ENCODE data around the gene HRG. TPM values are rescaled to one million over a fixed set of nuclear protein-coding genes. Genes with fewer than 3 reads are reported as not detected.

Gene HRG
- total and polyA plus RNA-seq, 2 donors (not counting 3 experiments of a cell fraction or from before 2014, with no cell fraction given) = not detected

- FAIRE-seq (no peak), DNase-seq (ENCODE audit: low read depth, low spot score) (no peak)
- no peak overlapping the region for H3K9ac ChIP-seq (replicated peaks; ENCODE audit: extremely low read depth, insufficient read depth, low read length)
- H3K4me2 ChIP-seq (ENCODE audit: insufficient read depth, low read length) = no peak overlapping the region
- H4K20me1 ChIP-seq (replicated peaks; ENCODE audit: control insufficient read depth, extremely low read depth, insufficient read depth, low read length) = no peaks in the 10 kb centered on the region
- H3K9me3 ChIP-seq (replicated peaks; ENCODE audit: control insufficient read depth, insufficient read depth, low read length) = no peaks in the 10 kb centered on the region
- no peak overlapping the region for H3K27ac ChIP-seq (ENCODE audit: insufficient read depth, low read depth, low read length)
- intact Hi-C loops (cut with micrococcal nuclease) = no loop called here
- H2AFZ ChIP-seq (ENCODE audit: low read depth, low read length) = no peak overlapping the region
- H3K27me3 ChIP-seq (ENCODE audit: control insufficient read depth in 2 of 2, insufficient read depth in 2 of 2, low read length in 2 of 2) = no peaks in the 10 kb centered on the region
- no peaks in the 10 kb centered on the region for H3K36me3 ChIP-seq (ENCODE audit: control insufficient read depth in 2 of 2, extremely low read depth in 1 of 2, insufficient read depth in 2 of 2, low read length in 2 of 2)
- H3K4me3 ChIP-seq (replicated peaks in 1 of 3; ENCODE audit: insufficient read depth in 1 of 3, low read depth in 1 of 3, low read length in 3 of 3) = no peak overlapping the region
- no peaks in the 10 kb centered on the region for H3K4me1 ChIP-seq (ENCODE audit: control insufficient read depth, extremely low read depth, insufficient read depth, low read length)
- H3K79me2 ChIP-seq (ENCODE audit: control insufficient read depth, insufficient read depth, low read length) = no peaks in the 10 kb centered on the region
- BruUV-seq (replicated peaks) = no TSS peak
- TF ChIP-seq JUN (IDR thresholded peaks at IDR 0.05; ENCODE audit: borderline replicate concordance, insufficient read depth, insufficient read length, low read depth) = no peak
- no peak for TF ChIP-seq FOS (IDR thresholded peaks at IDR 0.05; ENCODE audit: borderline replicate concordance, insufficient read depth, low read length)
- TF ChIP-seq POLR2A (IDR thresholded peaks at IDR 0.05; ENCODE audit: low read depth, low read length) = no peak
- no peaks in the 10 kb centered on the region for H3K9me1 ChIP-seq (replicated peaks; ENCODE audit: control insufficient read depth, extremely low read depth, insufficient read depth, low read length)
- ChIA-PET CTCF (no interaction called here), POLR2A (no interaction called here)
- dilution Hi-C loops (cut with MboI; ENCODE audit: extremely low pct_ligation_motif_present, low sequenced_read_pairs) = no loop called here
These were observed 25.9 kb downstream of the HRG start for GRCh38 chr3:186691676-186692075.

GRCh38 chr3:186693843-186694242 is 28.0 kb downstream of the HRG start:
- no peak overlapping the region for H3K4me3 ChIP-seq (replicated peaks in 1 of 3; ENCODE audit: insufficient read depth in 1 of 3, low read depth in 1 of 3, low read length in 3 of 3)
- FAIRE-seq = no peak
- no peaks in the 10 kb centered on the region for H3K9me3 ChIP-seq (replicated peaks; ENCODE audit: control insufficient read depth, insufficient read depth, low read length)
- no peaks in the 10 kb centered on the region for H4K20me1 ChIP-seq (replicated peaks; ENCODE audit: control insufficient read depth, extremely low read depth, insufficient read depth, low read length)
- no peak overlapping the region for H2AFZ ChIP-seq (ENCODE audit: low read depth, low read length)
- no TSS peak for BruUV-seq (replicated peaks)
- dilution Hi-C loops (cut with MboI; ENCODE audit: extremely low pct_ligation_motif_present, low sequenced_read_pairs) (no loop called here), intact Hi-C loops (cut with micrococcal nuclease) (no loop called here)
- ChIA-PET POLR2A (no interaction called here), CTCF (no interaction called here)
- no peak for DNase-seq (ENCODE audit: low read depth, low spot score)
- no peak overlapping the region for H3K27ac ChIP-seq (ENCODE audit: insufficient read depth, low read depth, low read length)
- no peaks in the 10 kb centered on the region for H3K4me1 ChIP-seq (ENCODE audit: control insufficient read depth, extremely low read depth, insufficient read depth, low read length)
- no peaks in the 10 kb centered on the region for H3K9me1 ChIP-seq (replicated peaks; ENCODE audit: control insufficient read depth, extremely low read depth, insufficient read depth, low read length)
- no peak overlapping the region for H3K9ac ChIP-seq (replicated peaks; ENCODE audit: extremely low read depth, insufficient read depth, low read length)
- H3K79me2 ChIP-seq (ENCODE audit: control insufficient read depth, insufficient read depth, low read length) = no peaks in the 10 kb centered on the region
- no peak overlapping the region for H3K4me2 ChIP-seq (ENCODE audit: insufficient read depth, low read length)
- H3K36me3 ChIP-seq (ENCODE audit: control insufficient read depth in 2 of 2, extremely low read depth in 1 of 2, insufficient read depth in 2 of 2, low read length in 2 of 2) = no peaks in the 10 kb centered on the region
- TF ChIP-seq JUN (IDR thresholded peaks at IDR 0.05; ENCODE audit: borderline replicate concordance, insufficient read depth, insufficient read length, low read depth) (no peak), GATA2 (IDR thresholded peaks at IDR 0.05; ENCODE audit: insufficient read depth, insufficient read length, low read depth, low read length) (no peak), FOS (IDR thresholded peaks at IDR 0.05; ENCODE audit: borderline replicate concordance, insufficient read depth, low read length) (no peak), MAX (IDR thresholded peaks at IDR 0.05; ENCODE audit: insufficient read depth, insufficient read length) (no peak), CTCF (IDR thresholded peaks at IDR 0.05; ENCODE audit: extremely low read depth in 1 of 2, insufficient read depth in 1 of 2, low read depth in 1 of 2, low read length in 2 of 2) (no peak)
- no peaks in the 10 kb centered on the region for H3K27me3 ChIP-seq (ENCODE audit: control insufficient read depth in 2 of 2, insufficient read depth in 2 of 2, low read length in 2 of 2)

All from endothelial cell of umbilical vein (primary cell).